Fibroblast of villous mesenchyme (primary cell): ENCODE results near the gene CCDC91. TPM values are rescaled to one million over a fixed set of nuclear protein-coding genes. Genes with fewer than 3 reads are reported as not detected.
A peak's percentile ranks its signal among the peaks of the same experiment; 100 is the strongest.

Source experiments
- DNase-seq: peaks from one replicate; pipeline ENCODE4 v3.0.0-alpha.2; 2010; ENCODE audit warnings: low read depth
- H3K4me3 ChIP-seq: 2 replicates; pipeline ENCODE4 v1.5.1; 2011; ENCODE audit warnings: low read depth, mild to moderate bottlenecking, low read length
- total RNA-seq: library from RNA; depleted of rRNA; stranded (reverse); fragments of >200 nt; gene quantifications from 2 replicates; pipeline ENCODE4 v1.2.3, GENCODE V29; 2012
- TF ChIP-seq, protein P1 (sequence below): IDR thresholded peaks from 2 replicates; pipeline ENCODE4 v1.5.1; 2012; ENCODE audit warnings: low read depth, mild to moderate bottlenecking, low read length; ENCODE audit not compliant: insufficient read depth

Gene CCDC91, protein sequence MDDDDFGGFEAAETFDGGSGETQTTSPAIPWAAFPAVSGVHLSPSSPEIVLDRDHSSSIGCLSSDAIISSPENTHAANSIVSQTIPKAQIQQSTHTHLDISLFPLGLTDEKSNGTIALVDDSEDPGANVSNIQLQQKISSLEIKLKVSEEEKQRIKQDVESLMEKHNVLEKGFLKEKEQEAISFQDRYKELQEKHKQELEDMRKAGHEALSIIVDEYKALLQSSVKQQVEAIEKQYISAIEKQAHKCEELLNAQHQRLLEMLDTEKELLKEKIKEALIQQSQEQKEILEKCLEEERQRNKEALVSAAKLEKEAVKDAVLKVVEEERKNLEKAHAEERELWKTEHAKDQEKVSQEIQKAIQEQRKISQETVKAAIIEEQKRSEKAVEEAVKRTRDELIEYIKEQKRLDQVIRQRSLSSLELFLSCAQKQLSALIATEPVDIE
- total RNA-seq = 22.5 and 30.7 TPM in 2 replicates

DNA sequence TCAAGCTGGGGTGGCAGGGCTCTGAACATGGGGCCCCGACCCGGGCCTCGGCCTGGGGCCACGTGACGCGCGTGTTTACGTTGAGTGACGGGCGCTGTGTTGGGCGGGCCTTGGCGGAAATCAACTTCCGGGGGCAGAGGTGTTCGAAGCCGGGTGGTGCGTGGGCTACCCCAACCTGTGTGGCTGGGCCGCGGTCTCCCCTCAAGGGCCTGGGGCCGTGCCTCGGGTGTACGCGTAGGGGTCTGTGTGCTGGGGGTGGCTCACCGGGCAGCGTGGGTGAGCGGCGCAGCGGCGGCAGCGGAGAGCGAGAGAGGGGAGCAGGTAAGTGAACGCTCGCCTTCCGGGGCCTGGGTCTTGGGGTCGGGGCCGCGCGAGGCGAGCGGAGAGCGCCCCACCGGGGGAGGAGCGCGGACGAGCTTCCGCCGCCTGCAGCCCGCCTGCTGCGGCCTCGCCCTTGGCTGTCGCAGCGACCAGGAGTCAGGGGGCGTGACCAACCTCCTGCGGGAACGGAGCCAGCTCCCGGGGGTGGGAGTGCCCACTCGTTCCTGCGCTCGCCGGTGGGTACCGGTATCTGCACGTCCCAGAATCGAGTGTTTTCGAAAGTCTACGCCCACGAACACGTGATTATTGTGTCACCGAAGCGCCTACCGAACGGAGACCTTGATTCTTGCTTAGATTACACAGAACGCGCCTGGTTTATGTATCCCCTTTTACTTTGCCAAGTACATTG, at the start of gene CCDC91:
Gene CCDC91 (plus strand): TSS at position 136 of the 730 bp plus-strand sequence. CDS start 66,760 bp downstream, outside the sequence.
- H3K4me3 ChIP-seq = peak within 1 kb of the TSS; percentile 90
- TF ChIP-seq, protein P1, sequence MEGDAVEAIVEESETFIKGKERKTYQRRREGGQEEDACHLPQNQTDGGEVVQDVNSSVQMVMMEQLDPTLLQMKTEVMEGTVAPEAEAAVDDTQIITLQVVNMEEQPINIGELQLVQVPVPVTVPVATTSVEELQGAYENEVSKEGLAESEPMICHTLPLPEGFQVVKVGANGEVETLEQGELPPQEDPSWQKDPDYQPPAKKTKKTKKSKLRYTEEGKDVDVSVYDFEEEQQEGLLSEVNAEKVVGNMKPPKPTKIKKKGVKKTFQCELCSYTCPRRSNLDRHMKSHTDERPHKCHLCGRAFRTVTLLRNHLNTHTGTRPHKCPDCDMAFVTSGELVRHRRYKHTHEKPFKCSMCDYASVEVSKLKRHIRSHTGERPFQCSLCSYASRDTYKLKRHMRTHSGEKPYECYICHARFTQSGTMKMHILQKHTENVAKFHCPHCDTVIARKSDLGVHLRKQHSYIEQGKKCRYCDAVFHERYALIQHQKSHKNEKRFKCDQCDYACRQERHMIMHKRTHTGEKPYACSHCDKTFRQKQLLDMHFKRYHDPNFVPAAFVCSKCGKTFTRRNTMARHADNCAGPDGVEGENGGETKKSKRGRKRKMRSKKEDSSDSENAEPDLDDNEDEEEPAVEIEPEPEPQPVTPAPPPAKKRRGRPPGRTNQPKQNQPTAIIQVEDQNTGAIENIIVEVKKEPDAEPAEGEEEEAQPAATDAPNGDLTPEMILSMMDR = no peak
- peak; percentile 80 for DNase-seq

GRCh38 chr12:28144059-28144458, 46.2 kb upstream of the CCDC91 start:
- TF ChIP-seq, protein P1 = no peak
- H3K4me3 ChIP-seq = no peak overlapping the region
- no peak for DNase-seq

DNA sequence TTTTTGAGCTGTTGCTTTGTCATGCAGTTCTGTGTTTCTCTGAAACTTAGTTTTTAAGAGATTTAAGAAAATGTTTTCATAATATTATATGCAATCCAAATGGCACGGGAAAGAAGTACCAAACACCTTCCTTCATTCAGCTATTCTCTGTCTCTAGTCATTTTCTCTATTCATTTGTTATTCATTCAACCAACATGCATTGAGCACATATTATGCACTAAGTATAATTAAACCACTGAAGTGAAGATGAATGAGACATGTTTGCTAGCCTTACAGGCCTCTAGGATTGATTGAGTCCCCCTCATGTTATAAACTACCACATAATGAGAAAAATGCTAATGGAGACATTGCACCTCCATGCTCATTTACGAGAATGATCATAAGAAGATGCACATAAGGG, 45.7 kb upstream of the CCDC91 start:
- DNase-seq = no peak
- H3K4me3 ChIP-seq = no peak overlapping the region
- TF ChIP-seq, protein P1 = no peak

- no peak for DNase-seq
These were observed 45.0 kb upstream of the CCDC91 start for GRCh38 chr12:28145216-28145615.

GRCh38 chr12:28149279-28149678, 41.0 kb upstream of the CCDC91 start:
- no peak overlapping the region for H3K4me3 ChIP-seq
- TF ChIP-seq, protein P1 = no peak
- no peak for DNase-seq

More at GRCh38 chr12:28145216-28145615, 45.0 kb upstream of the CCDC91 start:
- H3K4me3 ChIP-seq = no peak overlapping the region
- TF ChIP-seq, protein P1 = no peak

GRCh38 chr12:28156362-28156761, 33.9 kb upstream of the CCDC91 start:
- TF ChIP-seq, protein P1 = no peak
- DNase-seq = no peak

More at GRCh38 chr12:28156362-28156761, 33.9 kb upstream of the CCDC91 start:
- no peak overlapping the region for H3K4me3 ChIP-seq
